H9 (cell line): ENCODE results near the gene ATP12A. TPM values are rescaled to one million over a fixed set of nuclear protein-coding genes. Genes with fewer than 3 reads are reported as not detected.

ENCODE experiments used
- DNase-seq: peaks from one replicate; pipeline ENCODE4 v3.0.0-alpha.2; 2017
- H2AFZ ChIP-seq: one replicate; pipeline ENCODE4 v1.6.1; 2013; ENCODE audit warnings: mild to moderate bottlenecking, low read length, control low read depth, moderate library complexity
- H2AK5ac ChIP-seq: 2 replicates; pipeline ENCODE4 v1.6.1; 2013; ENCODE audit warnings: low read length, control low read depth, mixed read lengths; ENCODE audit not compliant: insufficient read length
- H2BK120ac ChIP-seq: one replicate; pipeline ENCODE4 v1.6.1; 2013; ENCODE audit warnings: low read depth, mild to moderate bottlenecking, low read length, control low read depth, inconsistent platforms; ENCODE audit not compliant: poor library complexity, severe bottlenecking
- H2BK12ac ChIP-seq: 2 replicates; pipeline ENCODE4 v1.6.1; 2013; ENCODE audit warnings: low read length, control low read depth, mixed read lengths, low read depth; ENCODE audit not compliant: insufficient read length
- H2BK15ac ChIP-seq: 2 replicates; pipeline ENCODE4 v1.6.1; 2013; ENCODE audit warnings: low read depth, low read length, control low read depth
- H2BK20ac ChIP-seq: one replicate; pipeline ENCODE4 v1.6.1; 2013; ENCODE audit warnings: low read depth, mild to moderate bottlenecking, low read length, control low read depth, inconsistent platforms; ENCODE audit not compliant: poor library complexity, severe bottlenecking
- H2BK5ac ChIP-seq: 2 replicates; pipeline ENCODE4 v1.6.1; 2013; ENCODE audit warnings: low read length, control low read depth, mixed read lengths; ENCODE audit not compliant: insufficient read length
- H3K14ac ChIP-seq: 2 replicates; pipeline ENCODE4 v1.6.1; 2013; ENCODE audit warnings: low read length, control low read depth; ENCODE audit not compliant: insufficient read depth
- H3K18ac ChIP-seq: 2 replicates; pipeline ENCODE4 v1.6.1; 2013; ENCODE audit warnings: low read depth, mild to moderate bottlenecking, mixed read lengths, low read length, control low read depth; ENCODE audit not compliant: insufficient read length
- H3K23ac ChIP-seq: 2 replicates; pipeline ENCODE4 v1.6.1; 2013; ENCODE audit warnings: low read length, control low read depth, mixed read lengths, low read depth; ENCODE audit not compliant: insufficient read length
- H3K23me2 ChIP-seq: 2 replicates; pipeline ENCODE4 v1.6.1; 2013; ENCODE audit warnings: low read depth, mild to moderate bottlenecking, mixed read lengths, low read length, control low read depth; ENCODE audit not compliant: insufficient read length, poor library complexity, severe bottlenecking
- H3K27ac ChIP-seq: 2 replicates; pipeline ENCODE4 v1.5.1; 2013; ENCODE audit warnings: low read length, control low read depth, mixed read lengths, low read depth; ENCODE audit not compliant: insufficient read length
- H3K27me3 ChIP-seq: 2 replicates; pipeline ENCODE4 v1.6.1; 2013; ENCODE audit warnings: low read length, control low read depth, inconsistent platforms; ENCODE audit not compliant: insufficient read depth
- H3K4ac ChIP-seq: 2 replicates; pipeline ENCODE4 v1.6.1; 2013; ENCODE audit warnings: low read depth, mild to moderate bottlenecking, control low read depth, inconsistent platforms, low read length, moderate library complexity
- H3K4me1 ChIP-seq: 2 replicates; pipeline ENCODE4 v1.6.1; 2013; ENCODE audit warnings: low read length, control low read depth, inconsistent platforms; ENCODE audit not compliant: insufficient read depth
- H3K4me2 ChIP-seq: 2 replicates; pipeline ENCODE4 v1.6.1; 2013; ENCODE audit warnings: low read length, control low read depth, mixed read lengths; ENCODE audit not compliant: insufficient read length, insufficient read depth
- H3K56ac ChIP-seq: 2 replicates; pipeline ENCODE4 v1.6.1; 2013; ENCODE audit warnings: low read depth, mild to moderate bottlenecking, mixed read lengths, low read length, control low read depth; ENCODE audit not compliant: insufficient read length
- H3K79me1 ChIP-seq: 2 replicates; pipeline ENCODE4 v1.6.1; 2013; ENCODE audit warnings: low read depth, mild to moderate bottlenecking, moderate library complexity, low read length, control low read depth, inconsistent platforms; ENCODE audit not compliant: insufficient read depth, poor library complexity, severe bottlenecking
- H3K79me2 ChIP-seq: 2 replicates; pipeline ENCODE4 v1.6.1; 2013; ENCODE audit warnings: low read length, control low read depth, inconsistent platforms; ENCODE audit not compliant: insufficient read depth
- H3K9ac ChIP-seq: 2 replicates; pipeline ENCODE4 v1.6.1; 2013; ENCODE audit warnings: low read length, control low read depth, mixed read lengths; ENCODE audit not compliant: insufficient read length; ENCODE audit errors: extremely low read depth
- H3K9me3 ChIP-seq: one replicate; pipeline ENCODE4 v1.6.1; 2013; ENCODE audit warnings: low read depth, low read length, inconsistent platforms; ENCODE audit not compliant: control insufficient read depth
- H3T11ph ChIP-seq: one replicate; pipeline ENCODE4 v1.6.1; 2013; ENCODE audit warnings: mild to moderate bottlenecking, low read length, control low read depth, inconsistent platforms
- H4K20me1 ChIP-seq: one replicate; pipeline ENCODE4 v1.6.1; 2013; ENCODE audit not compliant: control insufficient read depth, insufficient read length, insufficient read depth
- H4K5ac ChIP-seq: 2 replicates; pipeline ENCODE4 v1.6.1; 2013; ENCODE audit warnings: low read depth, mild to moderate bottlenecking, mixed read lengths, low read length, control low read depth; ENCODE audit not compliant: insufficient read length
- H4K8ac ChIP-seq: replicated peaks from 2 replicates; pipeline ENCODE4 v1.6.1; 2013; ENCODE audit warnings: low read length, control low read depth, mixed read lengths, low read depth; ENCODE audit not compliant: insufficient read length
- H4K91ac ChIP-seq: 2 replicates; pipeline ENCODE4 v1.6.1; 2013; ENCODE audit warnings: low read depth, mild to moderate bottlenecking, moderate library complexity, mixed read lengths, low read length, control low read depth; ENCODE audit not compliant: insufficient read length
- H3K27ac Mint-ChIP-seq, 3 experiments: 2 replicates in 2 of 3; 3 replicates in 1 of 3; pipeline ENCODE4 v1.8.0; 2020 to 2021; ENCODE audit warnings: mixed read lengths in 3 of 3, mild to moderate bottlenecking in 1 of 3, moderate library complexity in 1 of 3
- H3K27me3 Mint-ChIP-seq: 2 replicates; pipeline ENCODE4 v1.8.0; 2021; ENCODE audit warnings: low read depth, mild to moderate bottlenecking, moderate library complexity, mixed read lengths
- H3K36me3 Mint-ChIP-seq, 3 experiments: 2 replicates in 2 of 3; 3 replicates in 1 of 3; pipeline ENCODE4 v1.8.0; 2020 to 2021; ENCODE audit warnings: low read depth in 3 of 3, mixed read lengths in 3 of 3; ENCODE audit not compliant: insufficient read depth in 1 of 3
- H3K4me1 Mint-ChIP-seq, 2 experiments: 2 replicates each; pipeline ENCODE4 v1.8.0; 2020; ENCODE audit warnings: mixed read lengths in 2 of 2
- H3K4me3 Mint-ChIP-seq, 2 experiments: 2 replicates in 1 of 2; 3 replicates in 1 of 2; pipeline ENCODE4 v1.8.0; 2020 to 2021; ENCODE audit warnings: mild to moderate bottlenecking in 2 of 2, mixed read lengths in 2 of 2, moderate library complexity in 1 of 2
- H3K9me3 Mint-ChIP-seq, 2 experiments: 2 replicates in 1 of 2; 3 replicates in 1 of 2; pipeline ENCODE4 v1.8.0; 2020; ENCODE audit warnings: mild to moderate bottlenecking in 2 of 2, mixed read lengths in 2 of 2, moderate library complexity in 1 of 2
- CTCF ChIP-seq: fragments of 200-600 bp; sonication (generic); conservative IDR thresholded peaks from 3 replicates; pipeline ENCODE4 v1.8.0; 2021; ENCODE audit warnings: antibody characterized with exemption, mild to moderate bottlenecking
- WGBS: extraction: QIAGEN DNeasy Blood & Tissue Kit; methylation state at CpG from one replicate; pipeline ENCODE4 v1.1.7; 2013; ENCODE audit warnings: missing lambda C conversion rate, low lambda C conversion rate, mixed read lengths; ENCODE audit not compliant: insufficient read length; ENCODE audit errors: extremely low coverage; 5-methylcytosine and 5-hydroxymethylcytosine counted together
- total RNA-seq: library from RNA; stranded (reverse); gene quantifications from 2 replicates; pipeline ENCODE4 v1.2.1, GENCODE V29; 2021

Gene ATP12A
- total RNA-seq, 1 experiment from 2014 or later, result 0.94 TPM

- Histone ChIP-seq H2BK20ac (no peak overlapping the region), H3K4me2 (peak overlapping the region; percentile 57), H2BK15ac (no peak overlapping the region), H2BK12ac (no peak overlapping the region), H4K8ac (no peak overlapping the region), H3T11ph (no peak overlapping the region), H3K14ac (no peak overlapping the region; the same call in 1 of the 2 replicates), H3K23ac (no peak overlapping the region), H3K79me1 (no peaks in the 10 kb centered on the region), H3K27me3 (no peaks in the 10 kb centered on the region; the same call in 1 of the 2 replicates), H3K27ac (no peak overlapping the region), H3K56ac (no peak overlapping the region), H3K9ac (no peak overlapping the region), H2BK5ac (no peak overlapping the region), H2BK120ac (no peak overlapping the region), H3K4ac (no peak overlapping the region), H2AFZ (no peak overlapping the region), H4K20me1 (no peaks in the 10 kb centered on the region), H3K4me1 (peaks cover 2% of the 10 kb centered on the region; the same call in 1 of the 2 replicates), H3K79me2 (no peaks in the 10 kb centered on the region), H4K91ac (no peak overlapping the region), H3K23me2 (peaks cover 12% of the 10 kb centered on the region), H3K9me3 (no peaks in the 10 kb centered on the region), H3K18ac (no peak overlapping the region), H4K5ac (no peak overlapping the region), H2AK5ac (no peak overlapping the region)
- DNase-seq, result no peak
- no peaks in the 10 kb centered on the region; a peak in 2 of 7 replicates for H3K36me3 Mint-ChIP-seq
- no peaks in the 10 kb centered on the region for H3K9me3 Mint-ChIP-seq
- WGBS, result no CpG with 5 or more reads among the region's 29 CpGs
- H3K27me3 Mint-ChIP-seq, result peaks cover 42% of the 10 kb centered on the region
- H3K4me3 Mint-ChIP-seq, result peak overlapping the region; percentile 56 to 66
- peaks cover 25 to 37% of the 10 kb centered on the region in 2 experiments for H3K4me1 Mint-ChIP-seq
- no peak for TF ChIP-seq CTCF
- no peak overlapping the region for H3K27ac Mint-ChIP-seq
These were observed 855 bp downstream of the ATP12A start for GRCh38 chr13:24680921-24681604.
